Measurements from ENCODE around the gene DAGLA. TPM values are rescaled to one million over a fixed set of nuclear protein-coding genes. Genes with fewer than 3 reads are reported as not detected.

The DAGLA gene
- total RNA-seq, 1 donor from 2014 or later = 5.1 TPM

DNA sequence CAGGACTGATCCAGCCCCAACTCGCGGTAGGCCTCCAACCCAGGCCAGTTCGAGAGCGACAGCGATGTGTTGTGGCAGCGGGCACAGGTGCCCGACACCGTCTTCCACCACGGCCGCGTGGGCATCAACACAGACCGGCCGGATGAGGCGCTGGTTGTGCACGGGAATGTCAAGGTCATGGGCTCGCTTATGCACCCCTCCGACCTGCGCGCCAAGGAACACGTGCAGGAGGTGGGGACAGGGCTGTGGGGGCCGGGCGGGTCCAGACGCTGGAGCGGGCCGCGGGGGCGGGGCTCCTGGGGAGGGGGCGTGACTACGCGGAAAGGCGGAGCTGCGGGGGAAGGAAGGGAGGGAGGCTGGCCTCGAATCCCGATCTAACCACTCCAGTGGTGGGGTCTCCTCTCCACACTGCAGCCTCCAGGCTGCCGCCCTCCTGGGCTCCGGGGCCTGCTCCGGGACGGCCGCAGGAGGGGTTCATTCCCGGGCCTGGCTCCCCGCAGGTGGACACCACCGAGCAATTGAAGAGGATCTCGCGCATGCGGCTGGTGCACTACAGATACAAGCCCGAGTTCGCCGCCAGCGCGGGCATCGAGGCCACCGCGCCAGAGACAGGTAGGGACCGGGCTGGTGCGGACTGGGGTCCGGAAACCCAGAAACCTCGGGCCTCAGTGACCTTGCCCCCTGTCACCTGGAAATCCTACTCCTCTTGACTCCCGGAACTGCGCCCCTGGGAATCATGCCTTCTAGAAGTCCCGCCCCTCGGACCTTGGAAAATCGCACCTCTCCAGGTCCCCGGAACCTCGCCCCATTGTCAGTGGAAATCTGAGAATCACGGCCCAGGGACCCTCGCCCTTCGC lies 97.3 kb downstream of the DAGLA start:
- Mint-ChIP-seq H3K36me3 (ENCODE audit: unreplicated experiment) (no peaks in the 10 kb centered on the region), H3K27ac (ENCODE audit: unreplicated experiment) (no peak overlapping the region), H3K4me1 (ENCODE audit: unreplicated experiment) (peaks cover 1% of the 10 kb centered on the region), H3K9me3 (ENCODE audit: unreplicated experiment) (no peaks in the 10 kb centered on the region), H3K4me3 (ENCODE audit: unreplicated experiment) (no peak overlapping the region), H3K27me3 (ENCODE audit: unreplicated experiment) (no peaks in the 10 kb centered on the region)
- TF ChIP-seq, protein P1, sequence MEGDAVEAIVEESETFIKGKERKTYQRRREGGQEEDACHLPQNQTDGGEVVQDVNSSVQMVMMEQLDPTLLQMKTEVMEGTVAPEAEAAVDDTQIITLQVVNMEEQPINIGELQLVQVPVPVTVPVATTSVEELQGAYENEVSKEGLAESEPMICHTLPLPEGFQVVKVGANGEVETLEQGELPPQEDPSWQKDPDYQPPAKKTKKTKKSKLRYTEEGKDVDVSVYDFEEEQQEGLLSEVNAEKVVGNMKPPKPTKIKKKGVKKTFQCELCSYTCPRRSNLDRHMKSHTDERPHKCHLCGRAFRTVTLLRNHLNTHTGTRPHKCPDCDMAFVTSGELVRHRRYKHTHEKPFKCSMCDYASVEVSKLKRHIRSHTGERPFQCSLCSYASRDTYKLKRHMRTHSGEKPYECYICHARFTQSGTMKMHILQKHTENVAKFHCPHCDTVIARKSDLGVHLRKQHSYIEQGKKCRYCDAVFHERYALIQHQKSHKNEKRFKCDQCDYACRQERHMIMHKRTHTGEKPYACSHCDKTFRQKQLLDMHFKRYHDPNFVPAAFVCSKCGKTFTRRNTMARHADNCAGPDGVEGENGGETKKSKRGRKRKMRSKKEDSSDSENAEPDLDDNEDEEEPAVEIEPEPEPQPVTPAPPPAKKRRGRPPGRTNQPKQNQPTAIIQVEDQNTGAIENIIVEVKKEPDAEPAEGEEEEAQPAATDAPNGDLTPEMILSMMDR (IDR thresholded peaks at IDR 0.05) = no peak
- no peak for DNase-seq (ENCODE audit: extremely low spot score, unreplicated experiment)

DNA sequence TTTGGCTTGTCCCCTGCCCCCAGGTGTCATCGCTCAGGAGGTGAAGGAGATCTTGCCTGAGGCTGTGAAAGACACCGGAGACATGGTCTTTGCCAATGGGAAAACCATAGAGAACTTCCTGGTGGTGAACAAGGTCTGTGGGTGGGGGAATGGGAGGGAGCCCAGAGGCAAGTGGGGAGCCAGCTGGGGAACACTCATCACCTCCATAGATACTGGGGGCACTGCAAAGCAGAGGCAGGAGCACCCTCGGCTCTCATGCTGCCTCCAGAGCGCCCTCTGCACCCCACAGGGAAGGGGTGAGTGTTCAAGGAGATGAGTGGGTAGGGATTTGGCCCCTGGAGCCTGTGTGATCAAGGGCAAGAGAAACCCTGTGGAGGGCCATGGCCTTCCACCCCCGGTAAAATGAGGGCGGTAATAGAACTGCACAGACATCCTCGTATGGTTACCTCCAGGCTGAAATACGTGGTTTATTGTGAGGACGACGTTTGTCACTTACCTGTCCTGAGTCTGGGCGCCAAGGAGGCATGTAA lies 98.2 kb downstream of the DAGLA start:
- Mint-ChIP-seq H3K4me3 (ENCODE audit: unreplicated experiment) (no peak overlapping the region), H3K27me3 (ENCODE audit: unreplicated experiment) (no peaks in the 10 kb centered on the region), H3K36me3 (ENCODE audit: unreplicated experiment) (no peaks in the 10 kb centered on the region), H3K4me1 (ENCODE audit: unreplicated experiment) (peaks cover 1% of the 10 kb centered on the region), H3K9me3 (ENCODE audit: unreplicated experiment) (no peaks in the 10 kb centered on the region), H3K27ac (ENCODE audit: unreplicated experiment) (no peak overlapping the region)
- DNase-seq (ENCODE audit: extremely low spot score, unreplicated experiment) = no peak
- TF ChIP-seq, protein P1 (IDR thresholded peaks at IDR 0.05) = no peak

DNA sequence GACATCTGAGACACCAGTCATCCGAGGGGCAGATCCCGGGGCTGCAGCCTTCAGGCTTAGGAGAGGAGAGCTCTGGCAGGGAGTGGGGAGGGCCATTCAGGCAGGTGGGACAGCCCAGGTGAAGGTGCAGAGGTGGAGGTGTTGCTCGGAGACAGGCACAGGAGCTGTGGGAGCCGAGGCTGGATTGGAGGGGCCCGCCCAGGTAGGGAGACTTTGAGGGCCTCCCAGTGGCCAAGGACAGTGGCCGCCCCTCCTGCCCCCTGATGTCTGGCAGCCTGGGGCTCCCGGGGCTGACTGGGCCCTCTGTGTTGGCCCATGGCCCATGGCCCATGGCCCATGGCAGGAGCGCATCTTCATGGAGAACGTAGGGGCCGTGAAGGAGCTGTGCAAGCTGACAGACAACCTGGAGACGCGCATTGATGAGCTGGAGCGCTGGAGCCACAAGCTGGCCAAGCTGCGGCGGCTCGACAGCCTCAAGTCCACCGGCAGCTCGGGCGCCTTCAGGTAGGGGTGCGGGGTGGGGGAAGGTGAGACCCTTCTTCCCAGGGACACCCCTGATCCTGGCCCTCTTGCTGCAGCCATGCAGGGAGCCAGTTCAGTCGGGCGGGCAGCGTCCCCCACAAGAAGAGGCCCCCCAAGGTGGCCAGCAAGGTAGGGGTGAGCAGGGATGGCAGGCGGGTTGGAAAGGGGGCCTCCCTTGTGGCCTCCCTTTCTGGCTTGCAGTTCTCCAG lies 98.9 kb downstream of the DAGLA start:
- Mint-ChIP-seq H3K36me3 (ENCODE audit: unreplicated experiment) (no peaks in the 10 kb centered on the region), H3K4me3 (ENCODE audit: unreplicated experiment) (no peak overlapping the region), H3K9me3 (ENCODE audit: unreplicated experiment) (no peaks in the 10 kb centered on the region), H3K27me3 (ENCODE audit: unreplicated experiment) (no peaks in the 10 kb centered on the region), H3K4me1 (ENCODE audit: unreplicated experiment) (peaks cover 6% of the 10 kb centered on the region), H3K27ac (ENCODE audit: unreplicated experiment) (no peak overlapping the region)
- DNase-seq (ENCODE audit: extremely low spot score, unreplicated experiment) = no peak
- TF ChIP-seq, protein P1 (IDR thresholded peaks at IDR 0.05) = no peak

DNA sequence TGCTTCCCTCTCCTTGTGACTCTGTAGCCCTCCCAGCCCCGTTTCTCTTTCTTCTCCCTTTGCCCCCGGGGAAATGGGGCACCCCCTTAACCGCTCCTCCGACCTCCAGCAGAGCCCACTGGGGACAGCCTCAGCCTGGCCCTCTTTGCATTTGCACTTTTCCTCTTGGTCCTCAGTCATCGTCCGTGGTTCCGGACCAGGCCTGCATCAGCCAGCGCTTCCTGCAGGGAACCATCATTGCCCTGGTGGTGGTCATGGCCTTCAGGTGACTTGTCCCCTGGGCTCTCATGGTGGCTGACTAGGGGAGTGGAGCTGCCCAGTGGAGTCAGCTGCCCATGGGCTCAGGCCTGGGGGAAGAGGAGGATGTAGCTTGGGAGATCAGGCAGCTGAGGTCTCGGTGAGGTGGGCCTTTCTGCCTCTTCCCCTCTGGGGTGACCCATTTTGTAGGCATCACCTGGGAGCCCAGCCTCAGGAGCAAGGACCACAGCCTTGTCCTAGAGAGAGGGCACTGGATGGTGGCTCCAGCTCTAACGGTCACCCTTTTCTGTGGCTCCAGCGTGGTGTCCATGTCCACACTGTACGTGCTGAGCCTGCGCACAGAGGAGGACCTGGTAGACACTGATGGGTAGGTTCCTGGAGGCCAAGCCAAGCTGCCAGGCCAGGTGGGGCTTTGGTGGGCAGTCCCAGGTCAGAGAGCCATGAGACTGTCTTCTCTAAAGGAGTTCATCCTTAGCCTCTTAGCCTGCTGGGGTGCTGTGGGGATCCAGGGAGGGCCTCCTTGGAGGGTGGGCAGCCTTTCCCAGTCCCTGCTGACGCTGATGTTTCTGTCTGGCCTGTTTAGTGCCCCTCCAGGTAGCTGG lies 99.7 kb downstream of the DAGLA start:
- Mint-ChIP-seq H3K36me3 (ENCODE audit: unreplicated experiment) (peaks cover 4% of the 10 kb centered on the region), H3K9me3 (ENCODE audit: unreplicated experiment) (no peaks in the 10 kb centered on the region), H3K4me1 (ENCODE audit: unreplicated experiment) (peaks cover 11% of the 10 kb centered on the region), H3K27ac (ENCODE audit: unreplicated experiment) (no peak overlapping the region), H3K27me3 (ENCODE audit: unreplicated experiment) (no peaks in the 10 kb centered on the region), H3K4me3 (ENCODE audit: unreplicated experiment) (no peak overlapping the region)
- TF ChIP-seq, protein P1 (IDR thresholded peaks at IDR 0.05) = no peak
- no peak for DNase-seq (ENCODE audit: extremely low spot score, unreplicated experiment)
